ENCODE data around the gene P2RX2. TPM values are rescaled to one million over a fixed set of nuclear protein-coding genes. Genes with fewer than 3 reads are reported as not detected.

Gene P2RX2
- total RNA-seq: not detected

DNA sequence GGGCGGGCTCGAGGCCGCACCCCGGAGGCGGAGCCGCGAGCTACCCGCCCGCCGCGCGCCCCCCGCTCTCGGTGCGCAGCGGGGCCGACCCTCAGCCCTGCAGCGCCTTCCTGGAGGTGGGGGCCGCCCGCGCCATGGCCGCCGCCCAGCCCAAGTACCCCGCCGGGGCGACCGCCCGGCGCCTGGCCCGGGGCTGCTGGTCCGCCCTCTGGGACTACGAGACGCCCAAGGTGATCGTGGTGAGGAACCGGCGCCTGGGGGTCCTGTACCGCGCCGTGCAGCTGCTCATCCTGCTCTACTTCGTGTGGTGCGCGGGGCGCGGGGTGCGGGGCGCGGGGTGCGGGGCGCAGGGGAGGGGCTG lies at the start of gene P2RX2:
TSS of gene P2RX2 (plus strand) at position 94 of the 361 bp plus-strand sequence. CDS start at position 135, 41 bp downstream.

GRCh38 chr12:132610051-132610759 lies 8.4 kb upstream of the P2RX2 start, which contains the start of gene LRCOL1:
LRCOL1 (minus strand) TSS chr12:132610582; CDS start chr12:132606251, 4,331 bp downstream.

Small RNA genes within 50 kb of the gene (microRNA-seq; reads per million reads assigned to microRNA genes)
- gene MIR6763 (ENCODE audit: borderline microRNAs expressed, borderline replicate concordance): 1.5 reads per million

Other genes with a start within 250 kb of the P2RX2 start
- 10 to 100 TPM; 54.2 to 62.4 TPM for gene FBRSL1, start 128.6 kb upstream of the P2RX2 start, total RNA-seq
- gene LRCOL1, start 8.2 kb upstream of the P2RX2 start, total RNA-seq: not detected
- 100 to 1,000 TPM; 118 to 132 TPM for gene POLE, start 68.6 kb downstream of the P2RX2 start, total RNA-seq
- 10 to 100 TPM; 32.6 to 33.2 TPM for gene PXMP2, start 68.8 kb downstream of the P2RX2 start, total RNA-seq
- gene PGAM5, start 92.1 kb downstream of the P2RX2 start, total RNA-seq: 10 to 100 TPM; 36.9 to 38.8 TPM
- gene ANKLE2, start 143.1 kb downstream of the P2RX2 start, total RNA-seq: 10 to 100 TPM; 77.1 to 86.1 TPM
- gene GOLGA3, start 210.1 kb downstream of the P2RX2 start, total RNA-seq: 10 to 100 TPM; 51.1 to 52.2 TPM

Measured in activated naive CD4-positive, alpha-beta T cell treated with anti-CD3 and anti-CD28 coated beads, Interleukin-2, amount 10 ng/mL, durations not matched to agents 5 hours and 36 hours (primary cell).